NCI-H510A (cell line): ENCODE measurements around the gene C1QTNF6.

ENCODE experiments used
- DNase-seq: peaks from one replicate; lab custom pipeline; 2025; lab: John Stamatoyannopoulos, UW

C1QTNF6 gene

DNA sequence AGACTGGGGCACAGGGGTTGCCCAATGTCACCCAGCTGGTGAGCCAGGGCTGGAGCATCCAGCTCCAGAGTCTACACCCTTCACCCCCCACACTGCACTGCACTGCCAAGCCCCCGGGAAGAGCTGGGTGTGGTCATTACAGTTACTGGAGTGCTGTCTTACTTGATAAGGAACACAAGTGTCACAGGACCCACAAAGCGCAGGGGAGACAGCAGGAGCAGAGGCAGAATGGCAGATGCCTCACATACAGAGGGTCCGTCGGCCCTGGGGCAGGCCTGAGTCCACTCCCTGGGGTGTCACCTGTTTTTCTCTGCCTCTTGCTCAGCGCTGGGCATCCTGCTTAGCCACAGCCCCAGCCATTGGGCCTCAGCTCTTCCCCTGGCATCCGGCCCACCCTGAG is 46.1 kb downstream of the C1QTNF6 start:
- no peak for DNase-seq

DNA sequence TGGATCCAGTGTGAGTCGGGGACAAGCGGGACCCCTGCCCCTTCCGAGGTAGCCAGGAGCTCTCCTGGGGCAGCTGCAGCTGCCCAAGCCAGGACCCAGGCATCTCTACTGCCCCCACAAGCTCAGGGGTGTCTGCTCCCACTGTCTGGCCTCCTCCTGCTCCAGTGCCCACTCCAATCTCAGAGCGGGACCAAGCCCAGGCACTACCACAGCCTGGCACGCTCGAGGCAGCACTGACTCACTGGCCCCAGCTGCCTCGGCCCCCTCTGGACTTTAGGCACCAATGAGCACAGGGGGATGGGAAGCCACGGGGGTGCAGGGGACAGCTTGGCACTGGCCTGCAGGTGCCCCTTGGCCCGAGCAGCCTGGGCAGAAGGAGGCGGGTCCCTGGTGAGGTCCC is 46.6 kb downstream of the C1QTNF6 start:
- no peak for DNase-seq

DNA sequence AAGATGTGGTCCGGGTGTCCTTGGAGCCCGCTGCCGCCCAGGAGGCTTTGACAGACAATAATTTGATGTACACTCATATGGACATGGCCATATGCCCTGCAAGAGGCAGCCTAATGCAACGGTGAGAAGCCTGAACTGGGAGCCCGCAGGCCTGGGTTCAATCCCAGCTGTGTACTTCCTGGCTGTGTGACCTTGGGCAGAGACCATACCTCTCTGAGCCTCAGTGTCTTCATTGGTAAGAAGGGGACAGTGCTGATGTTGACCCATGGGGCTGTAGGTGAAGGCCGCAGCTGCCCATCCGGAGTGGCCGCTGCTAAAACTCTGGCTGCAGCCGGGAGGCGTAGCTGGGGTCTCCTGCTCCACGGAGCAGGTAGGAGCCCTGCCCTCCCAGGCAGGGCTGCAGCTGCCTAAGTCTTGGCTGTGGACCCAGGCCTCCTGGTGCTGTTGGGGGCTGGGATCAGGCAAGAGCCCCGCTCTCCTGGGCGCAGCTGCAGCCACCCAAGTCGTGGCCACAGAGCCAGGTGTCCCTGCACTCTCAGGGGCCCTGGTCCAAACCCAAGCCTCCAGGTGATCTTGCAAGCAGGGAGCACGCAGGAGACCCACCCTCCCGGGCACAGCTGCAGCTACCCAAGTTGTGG is 47.2 kb downstream of the C1QTNF6 start:
- DNase-seq = no peak

DNA sequence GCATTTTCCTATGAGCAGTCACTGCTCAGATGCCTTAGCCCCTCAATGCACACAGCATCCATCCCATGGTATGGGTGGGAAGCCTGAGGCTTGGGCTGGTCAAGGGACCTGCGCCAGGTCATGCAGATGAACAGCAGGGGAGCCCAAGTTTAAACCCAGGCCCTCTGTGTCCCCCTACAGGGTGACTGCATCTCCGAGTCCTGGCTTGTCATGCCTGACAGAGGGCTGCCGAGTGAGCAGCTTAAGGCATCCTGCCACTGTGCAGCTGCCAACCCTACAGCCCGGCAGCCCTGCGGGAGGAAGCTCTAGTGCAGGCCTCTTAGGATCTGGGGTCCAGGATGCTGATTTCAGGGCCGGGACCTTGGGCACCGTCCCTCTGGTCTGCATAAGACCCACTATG is 48.3 kb downstream of the C1QTNF6 start:
- no peak for DNase-seq

DNA sequence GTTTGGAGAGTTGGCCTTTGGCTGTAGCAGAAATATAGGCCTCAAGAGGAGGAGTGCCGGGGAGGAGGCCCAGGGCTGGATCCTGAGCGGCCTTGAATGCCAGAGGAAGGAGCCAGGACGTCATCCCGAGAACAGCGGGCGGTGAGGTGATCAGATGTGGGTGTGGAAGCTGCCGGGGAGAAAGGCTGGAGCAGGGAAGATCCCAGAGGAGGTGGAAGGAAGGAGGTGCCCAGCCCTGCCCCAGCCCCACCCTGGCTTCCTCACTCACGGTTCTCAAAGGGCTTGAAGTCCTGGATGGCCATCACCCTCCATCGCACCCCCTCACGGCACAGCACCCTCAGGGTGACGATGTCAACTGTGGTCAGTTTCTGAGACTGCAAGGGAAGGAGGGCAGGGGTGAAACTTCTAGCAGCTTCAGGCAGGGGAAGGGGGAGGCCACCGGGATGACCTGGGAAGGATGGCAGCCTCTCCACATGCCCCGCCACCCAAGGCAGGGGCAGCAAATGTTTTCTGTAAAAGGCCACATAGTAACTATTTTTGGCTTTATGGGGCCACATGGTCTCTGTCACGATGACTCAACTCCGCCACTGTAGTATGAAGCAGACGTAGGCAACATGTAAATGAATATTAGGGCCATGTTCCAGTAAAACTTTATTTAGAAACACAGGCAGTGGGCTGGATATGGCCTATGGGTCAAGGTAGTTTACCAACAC is 49.0 kb downstream of the C1QTNF6 start:
- DNase-seq = no peak

GRCh38 chr22:37137903-37138665 is 50.0 kb downstream of the C1QTNF6 start:
- DNase-seq = no peak

DNA sequence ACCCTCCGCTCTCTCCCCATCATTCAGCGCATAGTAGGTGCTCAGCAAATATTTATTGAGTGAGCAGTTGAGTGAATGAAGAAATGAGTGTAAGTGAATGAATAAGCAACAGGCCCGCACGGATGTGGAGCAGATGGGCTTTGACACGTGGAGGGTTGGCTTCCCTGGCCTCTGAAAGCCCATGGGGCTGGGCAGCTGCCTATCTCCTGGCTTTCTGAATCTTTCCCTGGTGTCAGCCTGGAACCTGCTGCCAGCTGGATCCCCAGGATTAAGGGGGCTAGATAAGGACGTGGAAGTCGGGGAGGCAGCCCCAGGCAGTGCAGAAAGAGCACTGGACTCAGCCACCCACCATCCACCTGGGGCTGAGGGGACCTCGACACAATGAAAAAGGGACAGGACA is 50.9 kb downstream of the C1QTNF6 start:
- no peak for DNase-seq

- DNase-seq = no peak
Observed at GRCh38 chr22:37135023-37135422, 53.0 kb downstream of the C1QTNF6 start.

DNA sequence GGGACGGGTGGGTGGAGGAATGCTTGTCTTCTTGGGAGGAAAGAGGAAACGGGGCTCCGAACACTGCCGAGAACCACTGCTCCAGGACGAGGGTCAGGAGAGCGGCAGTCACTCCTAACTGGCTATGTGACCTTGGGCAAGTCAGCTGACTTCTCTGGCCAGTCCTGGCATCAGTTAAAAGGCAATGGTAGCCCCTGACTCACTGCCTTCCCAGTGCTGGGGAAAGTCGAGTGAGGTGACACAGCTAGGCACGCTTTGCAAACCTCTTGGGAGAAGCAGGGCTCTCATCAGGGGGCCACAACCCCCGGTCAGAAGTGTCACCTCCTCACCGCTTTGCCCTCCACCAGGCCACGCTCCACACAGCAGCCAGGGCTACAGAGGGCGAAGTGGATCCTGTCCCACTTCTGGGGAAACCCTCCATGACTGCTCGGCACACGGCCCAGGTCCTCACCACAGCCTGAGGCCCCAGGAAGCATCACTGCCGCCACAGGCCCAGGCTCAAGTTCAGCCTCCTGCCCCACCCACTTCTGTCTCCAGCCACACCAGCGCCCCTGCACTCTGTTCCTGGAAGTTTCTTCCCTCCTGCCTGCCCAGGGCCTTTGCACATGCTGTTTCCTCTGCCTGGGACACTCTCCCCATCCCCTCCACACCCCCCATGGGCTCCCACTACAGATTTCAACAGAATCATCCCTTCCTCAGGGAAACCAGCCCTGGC is 54.6 kb downstream of the C1QTNF6 start:
- no peak for DNase-seq

- no peak for DNase-seq
Observed at GRCh38 chr22:37132773-37133172, 55.3 kb downstream of the C1QTNF6 start.
